Liver (tissue), 3 donors: ENCODE measurements around the gene TRDMT1.

Source experiments
- CTCF ChIP-seq: fragments of 150-350 bp; IDR thresholded peaks from 2 replicates; pipeline ENCODE4 v1.5.1; 2017; ENCODE audit warnings: improper control_type of control experiment, low read depth, low read length; ENCODE audit not compliant: missing input control
- JUND ChIP-seq, 2 donors: IDR thresholded peaks; 2 replicates each; pipeline ENCODE4 v1.6.1; 2016; ENCODE audit warnings: antibody characterized with exemption in 2 of 2
- YY1 ChIP-seq: IDR thresholded peaks from 2 replicates; pipeline ENCODE4 v1.6.1; 2016; ENCODE audit warnings: antibody characterized with exemption, mild to moderate bottlenecking
- TF ChIP-seq, protein P1 (sequence below): IDR thresholded peaks from 2 replicates; pipeline ENCODE4 v1.6.1; 2016; ENCODE audit warnings: antibody characterized with exemption
- TF ChIP-seq, protein P2 (sequence below): IDR thresholded peaks from 2 replicates; pipeline ENCODE4 v1.6.1; 2016; ENCODE audit warnings: antibody characterized with exemption
- TF ChIP-seq, protein P3 (sequence below): IDR thresholded peaks from 2 replicates; pipeline ENCODE4 v1.6.1; 2016; ENCODE audit warnings: antibody characterized with exemption, mild to moderate bottlenecking
- donor health status: healthy.
- donor health status: healthy.

DNA sequence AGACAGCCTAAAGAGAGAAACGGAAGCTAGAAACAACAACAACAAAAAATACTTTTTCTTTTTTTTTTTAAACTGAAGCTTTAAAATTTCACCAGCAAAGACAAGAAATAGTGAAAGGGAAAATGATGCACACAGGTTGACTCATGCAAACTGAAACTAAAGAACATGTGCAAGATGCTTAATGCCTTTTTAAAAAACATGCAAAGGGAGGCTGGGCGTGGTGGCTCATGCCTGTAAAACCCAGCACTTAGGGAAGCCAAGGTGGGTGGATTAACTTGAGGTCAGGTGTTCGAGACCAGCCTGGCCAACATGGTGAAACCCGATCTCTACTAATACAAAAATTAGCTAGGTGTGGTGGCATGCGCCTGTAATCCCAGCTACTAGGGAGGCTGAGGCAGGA is 56.7 kb downstream of the TRDMT1 start:
- TF ChIP-seq CTCF = no peak
- TF ChIP-seq, protein P1, sequence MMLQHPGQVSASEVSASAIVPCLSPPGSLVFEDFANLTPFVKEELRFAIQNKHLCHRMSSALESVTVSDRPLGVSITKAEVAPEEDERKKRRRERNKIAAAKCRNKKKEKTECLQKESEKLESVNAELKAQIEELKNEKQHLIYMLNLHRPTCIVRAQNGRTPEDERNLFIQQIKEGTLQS = no peak
- no peak for TF ChIP-seq YY1
- no peak for TF ChIP-seq JUND (IDR thresholded peaks at IDR 0.05)
- TF ChIP-seq, protein P2, sequence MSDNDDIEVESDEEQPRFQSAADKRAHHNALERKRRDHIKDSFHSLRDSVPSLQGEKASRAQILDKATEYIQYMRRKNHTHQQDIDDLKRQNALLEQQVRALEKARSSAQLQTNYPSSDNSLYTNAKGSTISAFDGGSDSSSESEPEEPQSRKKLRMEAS = no peak
- TF ChIP-seq, protein P3, sequence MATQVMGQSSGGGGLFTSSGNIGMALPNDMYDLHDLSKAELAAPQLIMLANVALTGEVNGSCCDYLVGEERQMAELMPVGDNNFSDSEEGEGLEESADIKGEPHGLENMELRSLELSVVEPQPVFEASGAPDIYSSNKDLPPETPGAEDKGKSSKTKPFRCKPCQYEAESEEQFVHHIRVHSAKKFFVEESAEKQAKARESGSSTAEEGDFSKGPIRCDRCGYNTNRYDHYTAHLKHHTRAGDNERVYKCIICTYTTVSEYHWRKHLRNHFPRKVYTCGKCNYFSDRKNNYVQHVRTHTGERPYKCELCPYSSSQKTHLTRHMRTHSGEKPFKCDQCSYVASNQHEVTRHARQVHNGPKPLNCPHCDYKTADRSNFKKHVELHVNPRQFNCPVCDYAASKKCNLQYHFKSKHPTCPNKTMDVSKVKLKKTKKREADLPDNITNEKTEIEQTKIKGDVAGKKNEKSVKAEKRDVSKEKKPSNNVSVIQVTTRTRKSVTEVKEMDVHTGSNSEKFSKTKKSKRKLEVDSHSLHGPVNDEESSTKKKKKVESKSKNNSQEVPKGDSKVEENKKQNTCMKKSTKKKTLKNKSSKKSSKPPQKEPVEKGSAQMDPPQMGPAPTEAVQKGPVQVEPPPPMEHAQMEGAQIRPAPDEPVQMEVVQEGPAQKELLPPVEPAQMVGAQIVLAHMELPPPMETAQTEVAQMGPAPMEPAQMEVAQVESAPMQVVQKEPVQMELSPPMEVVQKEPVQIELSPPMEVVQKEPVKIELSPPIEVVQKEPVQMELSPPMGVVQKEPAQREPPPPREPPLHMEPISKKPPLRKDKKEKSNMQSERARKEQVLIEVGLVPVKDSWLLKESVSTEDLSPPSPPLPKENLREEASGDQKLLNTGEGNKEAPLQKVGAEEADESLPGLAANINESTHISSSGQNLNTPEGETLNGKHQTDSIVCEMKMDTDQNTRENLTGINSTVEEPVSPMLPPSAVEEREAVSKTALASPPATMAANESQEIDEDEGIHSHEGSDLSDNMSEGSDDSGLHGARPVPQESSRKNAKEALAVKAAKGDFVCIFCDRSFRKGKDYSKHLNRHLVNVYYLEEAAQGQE = no peak
